IMR-90 (cell line): ENCODE data around the gene ATP8B3. TPM values are rescaled to one million over a fixed set of nuclear protein-coding genes. Genes with fewer than 3 reads are reported as not detected.
A peak's percentile ranks its signal among the peaks of the same experiment; 100 is the strongest.

Source experiments
- ATAC-seq: fragments of 200-7000 bp; cut with Tn5 transposase; 2 replicates; pipeline ENCODE4 v1.9.1; 2020; ENCODE audit warnings: low read depth, mild to moderate bottlenecking, moderate library complexity
- BruUV-seq: library from RNA; stranded (reverse); fragments of 400-500 nt; replicated peaks from 2 replicates; lab custom pipeline; 2021; lab: Mats Ljungman, UMichigan
- CTCF ChIA-PET: fragments of 300-600 bp; formaldehyde crosslinking; extraction: SDS; loops from one replicate; lab custom pipeline; 2021; ENCODE audit warnings: antibody characterized with exemption; lab: Yijun Ruan, JAX
- POLR2A ChIA-PET: fragments of 300-600 bp; sonication (Branson Sonifier 250); formaldehyde crosslinking; loops from one replicate; lab custom pipeline; 2022; ENCODE audit warnings: antibody characterized with exemption; ENCODE audit not compliant: unreplicated experiment; lab: Charles Lee
- DNase-seq: peaks from one replicate; pipeline ENCODE4 v3.0.0; 2013
- H2AFZ ChIP-seq: replicated peaks from 2 replicates; pipeline ENCODE3; 2013; ENCODE audit warnings: low read length, mild to moderate bottlenecking; ENCODE audit not compliant: poor library complexity
- H2AK5ac ChIP-seq: 2 replicates; pipeline ENCODE4 v1.6.1; 2013; ENCODE audit warnings: low read depth, low read length, inconsistent platforms
- H2AK9ac ChIP-seq: replicated peaks from 2 replicates; pipeline ENCODE3; 2013; ENCODE audit warnings: mild to moderate bottlenecking, low read depth, low read length, moderate library complexity; ENCODE audit not compliant: poor library complexity
- H2BK120ac ChIP-seq: 2 replicates; pipeline ENCODE4 v1.6.1; 2013; ENCODE audit warnings: low read depth, low read length, inconsistent platforms
- H2BK15ac ChIP-seq: 3 replicates; pipeline ENCODE4 v1.6.1; 2013; ENCODE audit warnings: low read depth, low read length, inconsistent platforms
- H2BK20ac ChIP-seq: 2 replicates; pipeline ENCODE4 v1.6.1; 2013; ENCODE audit warnings: low read depth, mild to moderate bottlenecking, inconsistent platforms, low read length, moderate library complexity
- H2BK5ac ChIP-seq: 2 replicates; pipeline ENCODE4 v1.6.1; 2013; ENCODE audit warnings: mild to moderate bottlenecking, low read depth, low read length, inconsistent platforms; ENCODE audit not compliant: poor library complexity, severe bottlenecking
- H3K14ac ChIP-seq: replicated peaks from 2 replicates; pipeline ENCODE4 v1.6.1; 2013; ENCODE audit warnings: low read depth, low read length, inconsistent platforms
- H3K18ac ChIP-seq: 2 replicates; pipeline ENCODE4 v1.6.1; 2013; ENCODE audit warnings: low read depth, low read length, control low read depth
- H3K23ac ChIP-seq: 2 replicates; pipeline ENCODE4 v1.6.1; 2013; ENCODE audit warnings: low read depth, low read length, inconsistent platforms
- H3K27ac ChIP-seq: 2 replicates; pipeline ENCODE4 v1.5.1; 2013; ENCODE audit warnings: mild to moderate bottlenecking, control low read depth, low read length; ENCODE audit not compliant: insufficient read depth
- H3K27me3 ChIP-seq: 2 replicates; pipeline ENCODE4 v1.6.1; 2013; ENCODE audit warnings: low read length; ENCODE audit not compliant: control insufficient read depth, insufficient read depth
- H3K36me3 ChIP-seq: 2 replicates; pipeline ENCODE4 v1.6.1; 2013; ENCODE audit warnings: low read length, mixed read lengths; ENCODE audit not compliant: control insufficient read depth, insufficient read depth
- H3K4ac ChIP-seq: 2 replicates; pipeline ENCODE4 v1.6.1; 2013; ENCODE audit warnings: low read depth, low read length, inconsistent platforms
- H3K4me1 ChIP-seq: 2 replicates; pipeline ENCODE4 v1.6.1; 2013; ENCODE audit warnings: low read length, mixed read lengths; ENCODE audit not compliant: control insufficient read depth, insufficient read depth
- H3K4me2 ChIP-seq: 2 replicates; pipeline ENCODE4 v1.6.1; 2013; ENCODE audit warnings: low read depth, mild to moderate bottlenecking, control low read depth, low read length, moderate library complexity
- H3K4me3 ChIP-seq: 2 replicates; pipeline ENCODE4 v1.5.1; 2013; ENCODE audit warnings: low read depth, mild to moderate bottlenecking, control low read depth, low read length, moderate library complexity; ENCODE audit not compliant: insufficient read depth
- H3K56ac ChIP-seq: 2 replicates; pipeline ENCODE4 v1.6.1; 2013; ENCODE audit warnings: low read length, inconsistent platforms; ENCODE audit not compliant: insufficient read depth; ENCODE audit errors: extremely low read depth
- H3K79me1 ChIP-seq, 2 experiments: 2 replicates each; pipeline ENCODE4 v1.6.1; 2013; ENCODE audit warnings: low read length in 2 of 2, inconsistent platforms in 1 of 2, low read depth in 1 of 2
- H3K9ac ChIP-seq: 2 replicates; pipeline ENCODE4 v1.6.1; 2013; ENCODE audit warnings: low read depth, low read length, control low read depth
- H3K9me1 ChIP-seq: 2 replicates; pipeline ENCODE4 v1.6.1; 2013; ENCODE audit warnings: low read length, inconsistent platforms; ENCODE audit not compliant: insufficient read depth
- H3K9me3 ChIP-seq: 2 replicates; pipeline ENCODE4 v1.6.1; 2013; ENCODE audit warnings: low read length; ENCODE audit not compliant: control insufficient read depth, insufficient read depth
- H4K20me1 ChIP-seq: 2 replicates; pipeline ENCODE4 v1.6.1; 2013; ENCODE audit warnings: low read length, inconsistent platforms; ENCODE audit not compliant: insufficient read depth
- H4K5ac ChIP-seq: 2 replicates; pipeline ENCODE4 v1.6.1; 2013; ENCODE audit warnings: mild to moderate bottlenecking, low read depth, low read length, control low read depth
- H4K8ac ChIP-seq, 2 experiments: 2 replicates each; pipeline ENCODE4 v1.6.1; 2013; ENCODE audit warnings: low read depth in 2 of 2, low read length in 2 of 2, control low read depth in 1 of 2, inconsistent platforms in 1 of 2
- H4K91ac ChIP-seq: 2 replicates; pipeline ENCODE4 v1.6.1; 2013; ENCODE audit warnings: low read depth, low read length, inconsistent platforms; ENCODE audit not compliant: insufficient read depth
- CEBPB ChIP-seq: IDR thresholded peaks from 2 replicates; pipeline ENCODE4 v1.6.1; 2012; ENCODE audit warnings: low read depth, low read length, improper control_type of control experiment
- CTCF ChIP-seq: conservative IDR thresholded peaks from 2 replicates; pipeline ENCODE4 v1.5.1; 2012; ENCODE audit warnings: mild to moderate bottlenecking, low read depth, low read length, improper control_type of control experiment
- MAFK ChIP-seq: IDR thresholded peaks from 2 replicates; pipeline ENCODE4 v1.6.1; 2012; ENCODE audit warnings: low read depth, low read length, improper control_type of control experiment
- MAZ ChIP-seq: IDR thresholded peaks from 2 replicates; pipeline ENCODE4 v1.6.1; 2012; ENCODE audit warnings: low read depth, mild to moderate bottlenecking, low read length, improper control_type of control experiment, moderate library complexity, borderline replicate concordance
- POLR2A ChIP-seq: IDR thresholded peaks from 2 replicates; pipeline ENCODE4 v1.6.1; 2012; ENCODE audit warnings: mild to moderate bottlenecking, low read depth, low read length
- RAD21 ChIP-seq: IDR thresholded peaks from 2 replicates; pipeline ENCODE4 v1.6.1; 2012; ENCODE audit warnings: low read length, improper control_type of control experiment
- RCOR1 ChIP-seq: IDR thresholded peaks from 2 replicates; pipeline ENCODE4 v1.6.1; 2012; ENCODE audit warnings: mild to moderate bottlenecking, low read length, improper control_type of control experiment; ENCODE audit not compliant: insufficient replicate concordance
- SMC3 ChIP-seq: fragments of 150-350 bp; IDR thresholded peaks from 2 replicates; pipeline ENCODE4 v1.6.1; 2016; ENCODE audit warnings: low read depth, mild to moderate bottlenecking, antibody characterized with exemption, low read length, moderate library complexity
- WGBS, 2 experiments: methylation state at CpG; one replicate each; pipeline versions ENCODE4 v1.1.5 to v1.1.7; 2013; ENCODE audit warnings: missing lambda C conversion rate in 2 of 2; ENCODE audit not compliant: insufficient read length in 1 of 2; ENCODE audit errors: extremely low coverage in 2 of 2; 5-methylcytosine and 5-hydroxymethylcytosine counted together
- dilution Hi-C: fragments of 300-500 bp; cut with HindIII; formaldehyde crosslinking; loops from one replicate; pipeline ENCODE4 v1.14.3; 2018; ENCODE audit warnings: low sequenced_read_pairs; ENCODE audit not compliant: unreplicated experiment
- in situ Hi-C: fragments of 300-500 bp; cut with MboI; formaldehyde crosslinking; loops from 3 replicates; pipeline ENCODE4 v1.14.3; 2019; ENCODE audit warnings: low sequenced_read_pairs, inconsistent platforms, mixed read lengths
- intact Hi-C: fragments of 100-400 bp; cut with micrococcal nuclease; formaldehyde crosslinking; loops from 2 replicates; pipeline ENCODE4 v1.10.0; 2022
- polyA plus RNA-seq, 3 experiments: library from polyadenylated mRNA; depleted of rRNA; stranded (reverse); fragments of >200 nt; gene quantifications; 2 replicates each; pipeline ENCODE4 v1.2.3, GENCODE V29; 2012; ENCODE audit warnings: low replicate concordance in 1 of 3
- total RNA-seq: library from RNA; depleted of rRNA; stranded (reverse); fragments of >200 nt; gene quantifications from 2 replicates; pipeline ENCODE4 v1.2.3, GENCODE V29; 2012

ATP8B3 gene
- total and polyA plus RNA-seq, 2 of the 4 experiments (the other 2 are of a cell fraction), result 1.6 to 8.1 TPM

DNA sequence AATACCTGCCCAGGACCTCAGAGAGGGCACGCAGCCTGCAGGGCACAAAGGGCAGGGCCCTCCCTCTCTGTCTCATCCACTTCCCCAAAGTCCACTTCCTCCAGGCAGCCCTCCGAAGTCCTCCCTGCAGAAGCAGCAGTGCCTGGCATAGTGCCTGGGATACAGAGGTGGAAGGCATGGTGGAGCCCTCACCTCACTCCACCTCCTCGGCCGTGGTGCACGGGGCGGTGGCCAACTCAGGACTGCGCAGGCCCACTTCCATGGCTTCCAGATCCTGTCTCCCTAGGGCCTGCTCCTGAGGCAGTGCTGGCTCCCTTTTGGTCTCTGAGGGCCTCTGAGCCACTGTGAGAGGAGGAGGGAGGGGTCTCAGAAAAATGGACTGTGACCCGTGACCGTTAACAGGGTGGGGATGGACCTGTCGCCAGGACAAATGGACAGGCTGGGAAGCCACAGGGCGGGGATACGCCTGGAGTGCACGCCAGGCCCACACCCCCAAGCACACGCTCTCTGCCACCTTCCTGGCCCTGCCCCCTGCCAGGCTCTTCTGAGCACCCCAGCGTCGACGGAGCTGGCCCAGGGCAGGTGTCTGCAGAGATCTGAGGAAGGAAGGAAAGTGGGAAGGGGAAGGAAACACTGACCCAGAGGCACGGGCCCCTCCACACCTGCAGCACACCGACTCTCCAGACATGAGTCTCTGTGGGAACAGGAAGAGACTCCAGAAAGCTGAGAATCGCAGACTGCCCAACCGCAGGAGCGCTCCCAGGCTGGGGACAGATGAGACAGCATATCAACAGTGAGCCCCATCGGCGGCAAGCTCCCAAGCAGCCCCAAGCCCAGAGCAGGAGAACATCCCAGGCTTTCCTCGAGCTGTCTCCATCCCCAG lies 27.8 kb upstream of the ATP8B3 start (continued):
- no peak for TF ChIP-seq RCOR1

- in situ Hi-C loops (no loop called here), dilution Hi-C loops (no loop called here)
- no peak overlapping the region for H2BK5ac ChIP-seq
These were observed 25.6 kb upstream of the ATP8B3 start for GRCh38 chr19:1837625-1838105.

More at GRCh38 chr19:1837625-1838105, 25.6 kb upstream of the ATP8B3 start:
- peaks cover 97% of the 10 kb centered on the region for H4K20me1 ChIP-seq
- no peak overlapping the region for H3K23ac ChIP-seq
- no peak overlapping the region for H3K4ac ChIP-seq
- peaks cover 18 to 82% of the 10 kb centered on the region in 2 experiments for H3K79me1 ChIP-seq
- H3K56ac ChIP-seq, result no peak overlapping the region
- WGBS, 2 experiments, result 25% methylated on average over 11 of the region's 23 CpGs; no CpG with 5 or more reads in 1 of the 2 experiments
- H4K91ac ChIP-seq, result no peak overlapping the region
- H2BK120ac ChIP-seq, result no peak overlapping the region
- H3K14ac ChIP-seq, result no peak overlapping the region
- ChIA-PET CTCF (interaction anchor here (0.6 to 3.9 kb wide), 3 partner anchors 12 to 13 kb away, joined by 3 to 17 read pairs (median 4); no protein-coding TSS in a partner anchor), POLR2A (no interaction called here)
- peaks cover 3% of the 10 kb centered on the region for H3K36me3 ChIP-seq
- H3K4me3 ChIP-seq, result no peak overlapping the region
- H2BK15ac ChIP-seq, result no peak overlapping the region
- H3K9ac ChIP-seq, result no peak overlapping the region
- intact Hi-C loops, result no loop called here
- H2BK20ac ChIP-seq, result no peak overlapping the region
- DNase-seq, result no peak
- H2AK9ac ChIP-seq, result peak overlapping the region; percentile 62
- no peak overlapping the region for H3K4me2 ChIP-seq
- no peak overlapping the region for H3K18ac ChIP-seq
- no peak overlapping the region for H3K27ac ChIP-seq
- BruUV-seq, result no TSS peak
- H2AK5ac ChIP-seq, result peak overlapping the region; percentile 73; the same call in 1 of the 2 replicates
- H3K9me3 ChIP-seq, result no peaks in the 10 kb centered on the region
- no peak for TF ChIP-seq CEBPB
- TF ChIP-seq POLR2A, result no peak
- no peak for TF ChIP-seq MAFK
- peak; percentile 54 for TF ChIP-seq RAD21
- peak; percentile 78 for TF ChIP-seq CTCF
- TF ChIP-seq MAZ, result peak; percentile 67; the same call in 1 of the 2 replicates
- peak; percentile 46 for TF ChIP-seq SMC3
- no peak overlapping the region for H4K5ac ChIP-seq
- H3K9me1 ChIP-seq, result no peaks in the 10 kb centered on the region
- H2AFZ ChIP-seq, result peak overlapping the region; percentile 54
- ATAC-seq, result peak; percentile 95
- no peaks in the 10 kb centered on the region for H3K27me3 ChIP-seq
- H4K8ac ChIP-seq, result no peak overlapping the region
- H3K4me1 ChIP-seq, result no peaks in the 10 kb centered on the region
